ENCODE data around the gene LRP3.

- TF ChIP-seq BHLHE40 (IDR thresholded peaks at IDR 0.05; ENCODE audit: borderline replicate concordance) = no peak
- no peak for TF ChIP-seq SP1 (IDR thresholded peaks at IDR 0.05)
- TF ChIP-seq HDGF (IDR thresholded peaks at IDR 0.05; ENCODE audit: borderline replicate concordance) = no peak
- no peak for TF ChIP-seq FOXK2 (IDR thresholded peaks at IDR 0.05)
- TF ChIP-seq SUZ12 (IDR thresholded peaks at IDR 0.05) = no peak
- TF ChIP-seq ELF4 (IDR thresholded peaks at IDR 0.05) = no peak
- TF ChIP-seq FOXM1 (IDR thresholded peaks at IDR 0.05; ENCODE audit: borderline replicate concordance) = no peak
- TF ChIP-seq L3MBTL2 (conservative IDR thresholded peaks at IDR 0.05) = no peak
These were observed 32.9 kb upstream of the LRP3 start for GRCh38 chr19:33161201-33161600.

Data from HEK293T (cell line).